H1 (cell line): Measurements from ENCODE around the gene CD28. TPM values are rescaled to one million over a fixed set of nuclear protein-coding genes. Genes with fewer than 3 reads are reported as not detected.

ENCODE experiments used
- RAD21 ChIP-seq, 2 experiments: IDR thresholded peaks in 1 of 2; conservative IDR thresholded peaks in 1 of 2; 2 replicates each; pipeline ENCODE4 v1.6.1; 2011; ENCODE audit warnings: low read depth in 2 of 2, low read length in 2 of 2, improper control_type of control experiment in 1 of 2, inconsistent platforms in 1 of 2, mild to moderate bottlenecking in 1 of 2, moderate library complexity in 1 of 2
- SIN3A ChIP-seq, 2 experiments: IDR thresholded peaks in 1 of 2; conservative IDR thresholded peaks in 1 of 2; 2 replicates each; pipeline ENCODE4 v1.6.1; 2011 to 2012; ENCODE audit warnings: low read length in 2 of 2, improper control_type of control experiment in 1 of 2, low read depth in 1 of 2, mild to moderate bottlenecking in 1 of 2
- TAF1 ChIP-seq: IDR thresholded peaks from 2 replicates; pipeline ENCODE4 v1.6.1; 2011; ENCODE audit warnings: mild to moderate bottlenecking, low read depth, low read length
- polyA plus RNA-seq, 7 experiments: library from polyadenylated mRNA; depleted of rRNA in 3 of 7; stranded (reverse) in 5 of 7; unstranded in 2 of 7; fragments of >200 nt in 5 of 7; fragments of 200-250 nt in 2 of 7; gene quantifications; 1 replicate in 5 of 7; 2 replicates in 1 of 7; 4 replicates in 1 of 7; pipeline versions ENCODE4 v1.2.1 to v1.2.3, GENCODE V29; 2011 to 2013; ENCODE audit warnings: missing spikeins in 2 of 7, mixed read lengths in 2 of 7
- total RNA-seq: library from RNA; stranded (reverse); fragmentation: NEBNext Ultra II Directional; extraction: Animal tissue kit (Norgen Biotek cat#: 25700); gene quantifications from 2 replicates; pipeline ENCODE4 v1.2.1, GENCODE V29; 2021

The CD28 gene
- total and polyA plus RNA-seq, 2 of the 8 experiments (the other 6 are each of a cell fraction or from before 2014, with no cell fraction given), result not detected

GRCh38 chr2:203756161-203756560, 49.7 kb downstream of the CD28 start (continued):
- TF ChIP-seq SIN3A (conservative IDR thresholded peaks at IDR 0.05 in 1 of 2, IDR thresholded peaks at IDR 0.05 in 1 of 2; ENCODE audit: low read depth in 1 of 2, low read length in 2 of 2), result no peak
- TF ChIP-seq TAF1, result no peak
- TF ChIP-seq RAD21 (IDR thresholded peaks at IDR 0.05 in 1 of 2, conservative IDR thresholded peaks at IDR 0.05 in 1 of 2; ENCODE audit: low read depth in 2 of 2, low read length in 2 of 2), result no peak
